Stimulated activated CD4-positive, alpha-beta T cell treated with anti-CD3 and anti-CD28 coated beads, Interleukin-2, amount 100 ng/mL, for 48 hours (primary cell): ENCODE data around the gene FTSJ1.

Source experiments
- DNase-seq, 2 donors: peaks; one replicate each; pipeline ENCODE4 v3.0.0-alpha.2; 2020

The FTSJ1 gene

DNA sequence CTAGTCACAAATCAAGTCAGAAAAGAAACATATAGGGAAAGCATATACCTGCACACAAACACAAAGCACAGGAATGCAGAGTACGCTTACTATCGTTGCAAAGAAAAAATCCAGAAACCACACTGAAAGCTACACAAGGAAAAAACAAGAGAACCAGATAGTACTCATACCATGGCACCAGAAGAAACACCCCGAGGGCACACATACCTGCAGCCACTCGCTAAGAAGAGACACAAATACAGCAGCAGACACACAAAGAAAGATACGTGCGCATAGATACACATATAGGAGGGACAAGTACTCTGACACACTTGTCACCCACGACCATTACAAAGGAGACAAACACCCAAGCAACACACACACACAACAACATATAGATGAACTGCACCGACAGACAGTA lies 4.5 kb upstream of the FTSJ1 start:
- DNase-seq, result no peak

DNA sequence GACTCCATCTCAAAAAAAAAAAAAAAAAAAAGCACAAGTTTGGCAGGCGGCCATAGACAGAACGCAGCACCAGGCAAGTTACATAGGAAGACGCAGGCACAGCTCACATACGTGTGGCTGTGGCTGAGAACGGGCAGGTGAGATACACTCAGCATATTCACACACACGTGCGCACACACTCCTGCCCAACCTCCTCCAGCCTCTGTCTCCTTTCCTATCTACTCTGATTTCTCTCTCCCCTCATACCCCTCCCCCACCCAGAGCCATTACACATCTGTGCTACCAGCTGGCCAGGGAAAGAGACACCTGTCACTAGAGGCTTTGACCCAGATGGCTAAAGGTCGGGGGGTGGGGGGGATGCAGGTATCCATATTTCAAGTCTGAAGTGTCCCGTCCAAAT lies 3.8 kb upstream of the FTSJ1 start:
- no peak for DNase-seq

DNA sequence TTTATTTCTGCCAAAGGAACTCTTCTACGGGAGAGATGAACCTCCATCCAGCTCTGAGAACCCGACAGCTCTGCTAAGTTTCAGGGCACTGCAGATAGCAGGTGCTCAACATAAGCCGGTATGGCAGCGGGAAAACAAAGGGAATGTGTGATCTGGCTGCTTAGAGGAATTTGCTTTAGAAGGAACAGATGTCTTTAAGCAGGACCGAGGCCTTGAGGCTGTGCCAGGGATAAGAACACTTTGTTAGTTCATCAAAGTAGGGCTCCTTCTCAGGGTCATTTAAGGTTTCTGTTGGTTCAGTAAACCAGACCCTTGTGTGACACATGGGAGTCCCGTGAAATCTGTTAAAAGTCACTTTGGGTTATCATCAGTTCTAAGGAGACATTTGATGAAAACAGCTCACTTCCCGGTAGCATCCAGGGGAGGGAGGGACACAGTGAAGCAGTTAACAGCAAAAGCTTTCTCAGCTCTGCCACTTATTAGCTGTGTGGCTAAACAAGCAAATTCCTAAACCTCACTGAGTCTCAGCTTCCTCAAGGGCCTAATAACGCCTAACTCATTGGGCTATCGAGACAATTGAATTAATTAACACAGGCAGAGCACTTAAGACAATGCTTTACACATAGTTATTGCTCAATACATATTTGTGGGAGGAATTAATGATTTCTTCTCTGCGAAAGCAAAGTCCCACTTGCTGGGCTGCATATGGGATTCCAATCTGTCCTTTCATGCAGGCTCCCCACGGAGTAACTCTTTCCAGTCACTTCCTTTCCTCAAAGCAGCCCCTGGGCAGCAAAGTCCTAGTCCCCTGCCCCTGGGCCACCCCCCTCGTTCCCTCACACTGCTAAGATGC lies 2.9 kb upstream of the FTSJ1 start:
- DNase-seq, result no peak

DNA sequence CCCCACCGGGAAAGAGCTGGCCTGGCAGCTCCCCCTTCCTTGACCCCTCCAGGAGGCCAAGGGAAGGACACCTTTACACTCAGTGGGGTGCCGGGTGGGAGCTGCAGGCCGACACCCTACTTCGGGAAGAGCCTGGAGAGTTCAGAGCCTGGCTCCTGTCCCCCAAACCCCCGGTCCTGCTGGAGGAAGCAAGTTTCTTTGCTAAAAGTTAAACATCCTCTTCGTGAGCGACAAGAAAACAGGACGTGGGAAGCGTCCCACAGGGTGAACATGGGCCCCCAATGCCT lies 2.4 kb upstream of the FTSJ1 start:
- no peak for DNase-seq

DNA sequence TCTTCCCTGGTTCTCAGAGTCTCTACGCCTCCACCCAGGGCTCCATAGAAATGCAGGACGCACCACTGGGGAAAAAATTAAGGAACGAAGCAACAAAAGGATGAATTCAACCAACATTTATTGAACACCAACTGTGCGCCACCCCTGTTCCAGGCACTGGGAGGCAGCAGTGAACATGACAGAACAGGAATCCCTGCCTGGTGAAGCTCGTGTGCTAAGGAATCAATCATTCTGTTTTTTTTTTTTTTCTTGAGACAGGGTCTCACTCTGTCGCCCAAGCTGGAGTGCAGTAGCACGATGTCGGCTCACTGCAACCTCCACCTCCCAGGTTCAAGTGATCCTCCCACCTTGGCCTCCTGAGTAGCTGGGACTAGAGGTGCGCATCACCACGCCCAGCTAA lies 1.9 kb upstream of the FTSJ1 start:
- no peak for DNase-seq

GRCh38 chrX:48474581-48474980 lies 1.4 kb upstream of the FTSJ1 start:
- DNase-seq, result no peak

- DNase-seq, result no peak
Observed at GRCh38 chrX:48475296-48475695, 703 bp upstream of the FTSJ1 start.

DNA sequence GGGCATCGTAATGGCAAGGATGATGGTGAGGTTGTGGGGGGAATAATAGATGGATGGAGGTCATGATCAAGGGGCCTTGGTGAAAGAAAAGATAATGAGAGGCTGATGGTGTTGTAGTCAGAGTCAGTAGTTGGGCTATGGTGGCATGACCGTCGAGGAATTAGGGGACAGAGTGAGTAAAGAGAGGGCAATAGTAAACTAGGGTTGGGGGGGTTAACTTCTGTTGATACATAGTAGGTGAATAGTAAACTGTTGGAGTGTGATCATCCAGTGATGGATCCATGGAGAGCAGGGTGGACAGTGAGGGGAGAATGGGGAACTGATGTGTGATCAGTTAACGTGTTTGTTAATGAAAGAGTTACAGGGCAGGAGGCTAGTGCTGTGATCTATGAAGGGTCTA lies 920 bp downstream of the FTSJ1 start:
- DNase-seq, result no peak

DNA sequence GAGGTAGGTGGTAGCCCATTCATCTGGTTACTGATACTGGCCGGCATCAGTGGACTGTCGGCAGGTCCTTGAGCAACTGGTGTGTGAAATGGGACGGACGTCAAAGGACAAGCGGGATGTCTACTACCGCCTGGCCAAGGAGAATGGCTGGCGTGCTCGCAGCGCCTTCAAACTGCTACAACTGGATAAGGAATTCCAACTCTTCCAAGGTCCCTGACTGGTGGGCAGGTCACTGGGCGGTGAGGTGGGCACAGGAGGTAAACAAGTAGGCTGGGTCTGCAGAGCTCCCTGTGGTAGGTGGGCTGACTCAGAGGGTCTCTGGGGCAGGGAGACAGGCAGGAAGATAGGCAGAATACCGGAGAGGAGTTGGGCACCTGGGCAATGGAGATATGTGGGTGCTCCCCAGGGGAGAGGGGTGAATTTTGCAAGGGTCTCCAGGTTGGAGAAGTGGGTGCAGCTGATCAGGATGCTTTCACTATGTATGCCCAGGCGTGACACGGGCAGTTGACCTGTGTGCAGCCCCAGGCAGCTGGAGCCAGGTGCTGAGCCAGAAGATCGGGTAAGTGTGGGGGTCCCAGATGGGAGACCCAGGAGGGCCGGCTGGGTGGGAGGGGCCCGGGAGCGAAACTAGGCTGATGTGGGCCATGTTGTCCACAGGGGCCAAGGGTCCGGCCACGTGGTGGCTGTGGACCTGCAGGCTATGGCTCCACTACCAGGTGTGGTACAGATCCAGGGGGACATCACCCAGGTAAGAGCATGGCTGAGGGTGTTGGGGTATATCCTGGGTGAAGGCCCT lies 2.2 kb downstream of the FTSJ1 start:
- DNase-seq, result no peak

- no peak for DNase-seq
Observed at GRCh38 chrX:48478806-48479205, 2.8 kb downstream of the FTSJ1 start.

GRCh38 chrX:48480142-48480541 lies 4.1 kb downstream of the FTSJ1 start:
- DNase-seq, result no peak

DNA sequence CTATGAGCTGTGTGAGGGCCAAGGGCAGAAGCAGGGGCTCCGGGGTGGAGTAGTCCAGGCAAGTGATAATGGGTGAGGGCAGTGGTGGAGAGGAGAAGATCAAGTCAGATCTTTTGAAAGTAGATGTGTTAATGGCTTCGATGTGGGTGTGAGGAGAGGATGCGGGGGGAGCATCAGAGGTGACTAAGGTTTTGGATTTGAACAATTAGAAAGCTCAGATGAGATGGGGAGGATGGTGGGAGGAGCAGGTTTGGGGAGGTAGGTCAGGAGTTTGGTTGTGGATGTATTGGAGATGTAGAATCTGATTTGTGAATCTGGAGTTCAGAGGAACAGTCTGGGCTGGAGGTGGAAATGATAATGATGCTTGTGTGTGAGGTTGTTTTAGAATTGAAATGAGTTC lies 4.6 kb downstream of the FTSJ1 start:
- DNase-seq, result no peak

DNA sequence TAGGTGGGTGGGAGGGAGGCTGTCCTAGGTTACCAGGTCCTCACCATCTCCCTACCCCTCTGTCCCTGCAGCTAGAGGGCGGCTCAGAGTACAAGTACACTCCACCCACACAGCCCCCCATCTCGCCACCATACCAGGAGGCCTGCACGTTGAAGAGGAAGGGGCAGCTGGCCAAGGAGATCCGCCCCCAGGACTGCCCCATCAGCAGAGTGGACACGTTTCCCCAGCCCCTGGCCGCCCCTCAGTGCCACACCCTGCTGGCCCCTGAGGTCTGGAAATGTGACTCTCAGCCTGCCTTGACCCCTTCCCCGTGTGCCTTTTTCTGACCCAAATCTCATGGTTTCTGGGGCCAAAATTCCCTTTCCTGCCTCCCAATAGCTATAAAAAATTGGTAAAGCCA lies 6.5 kb downstream of the FTSJ1 start:
- no peak for DNase-seq

GRCh38 chrX:48487362-48487798 lies 11.4 kb downstream of the FTSJ1 start:
- DNase-seq, result no peak

- DNase-seq, result no peak
Observed at GRCh38 chrX:48488034-48488433, 12.0 kb downstream of the FTSJ1 start.

GRCh38 chrX:48489296-48489695 lies 13.3 kb downstream of the FTSJ1 start:
- DNase-seq, result no peak

DNA sequence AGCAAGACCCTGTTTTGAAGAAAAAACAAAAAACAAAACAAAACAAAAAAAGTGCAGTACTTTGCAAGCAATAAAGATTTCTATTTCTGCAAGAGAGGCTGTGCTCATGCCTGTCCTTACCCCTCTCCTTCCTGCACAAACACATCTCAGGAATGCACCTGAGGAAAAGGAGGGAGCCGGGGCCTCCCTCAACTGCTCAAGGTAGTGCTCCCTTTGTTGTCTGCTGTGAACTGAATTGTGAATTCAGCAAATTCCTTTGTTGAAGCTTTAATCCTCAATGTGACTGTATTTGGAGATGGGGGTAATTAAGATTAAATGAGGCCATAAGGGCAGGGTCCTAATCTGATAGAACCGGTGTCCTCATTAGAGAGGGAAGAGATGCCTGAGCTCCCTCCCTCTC lies 13.9 kb downstream of the FTSJ1 start:
- no peak for DNase-seq

DNA sequence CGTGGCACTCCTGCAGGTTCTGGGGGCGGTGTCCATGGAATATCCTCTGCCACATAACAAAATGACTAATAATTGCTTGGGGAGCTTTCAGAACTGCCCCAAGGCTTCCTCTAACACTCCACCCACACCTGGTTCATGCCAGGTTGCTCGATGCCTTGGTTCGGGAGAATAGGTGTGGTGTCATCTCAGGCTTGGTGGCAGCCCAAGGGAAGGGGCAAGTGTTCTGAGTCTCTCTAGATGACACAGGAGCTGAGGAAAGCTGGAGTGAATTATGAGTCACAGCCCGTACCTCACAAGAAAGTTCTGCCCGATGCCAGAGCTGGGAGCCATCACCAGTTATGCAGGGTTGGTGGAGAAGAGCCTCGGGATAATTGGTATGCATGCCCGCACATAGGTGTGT lies 14.7 kb downstream of the FTSJ1 start:
- no peak for DNase-seq

DNA sequence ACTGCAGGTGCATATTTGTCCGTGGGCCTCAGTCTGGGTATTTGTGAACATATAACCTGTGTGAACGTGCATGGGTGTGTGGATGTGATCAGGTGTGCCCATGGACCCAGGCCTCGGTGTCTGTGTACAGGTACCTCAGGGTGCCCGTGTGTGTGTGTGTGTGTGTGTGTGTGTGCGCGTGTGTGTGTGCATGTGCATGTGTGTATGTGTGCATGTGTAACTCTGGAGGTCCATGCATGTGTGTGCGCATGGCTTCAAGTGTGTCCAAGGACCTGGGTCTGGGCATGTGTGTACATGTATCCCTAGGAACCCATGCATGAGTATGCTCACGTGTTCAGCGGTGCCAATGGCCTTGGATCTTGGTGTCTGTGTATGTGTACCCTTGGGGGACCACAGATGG lies 15.8 kb downstream of the FTSJ1 start:
- no peak for DNase-seq

DNA sequence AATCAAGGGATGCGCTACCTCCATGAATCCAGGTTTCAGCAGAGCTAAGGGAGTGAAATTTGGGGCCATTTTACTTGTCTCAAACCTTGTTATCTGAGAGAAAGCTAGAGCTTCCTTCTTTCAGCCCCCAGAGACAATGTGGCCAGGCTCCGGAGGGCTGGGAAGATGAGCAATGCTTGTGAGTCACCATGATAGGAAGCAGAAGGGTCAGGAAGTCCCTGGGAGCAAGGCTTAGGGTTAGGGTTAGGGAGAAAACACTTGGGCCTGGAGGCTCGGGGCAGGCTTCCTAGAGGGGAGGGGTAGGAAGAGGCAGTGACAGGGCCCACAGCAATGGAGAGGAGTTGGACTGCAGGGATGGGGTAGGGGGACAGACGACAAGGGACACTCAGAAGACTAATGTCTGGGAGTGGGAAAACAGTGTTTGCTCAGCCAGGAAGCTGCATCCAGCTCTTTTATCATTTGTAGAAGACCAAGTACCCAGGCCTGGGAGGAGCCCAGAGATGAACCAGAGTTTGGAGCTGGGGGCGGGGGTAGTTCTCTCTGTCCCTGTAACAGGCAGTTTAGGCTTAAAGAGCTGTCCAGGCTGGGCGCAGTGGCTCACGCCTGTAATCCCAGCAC lies 16.4 kb downstream of the FTSJ1 start:
- no peak for DNase-seq

- no peak for DNase-seq
Observed at GRCh38 chrX:48493890-48494364, 17.9 kb downstream of the FTSJ1 start.

- no peak for DNase-seq
Observed at GRCh38 chrX:48496660-48497059, 20.7 kb downstream of the FTSJ1 start.

GRCh38 chrX:48497871-48498270 lies 21.9 kb downstream of the FTSJ1 start:
- DNase-seq, result no peak

GRCh38 chrX:48498374-48498809 lies 22.4 kb downstream of the FTSJ1 start:
- DNase-seq, result no peak
